DMS153 treated with DMSO at 0.1 percent for 48 hours (cell line): ENCODE measurements around the gene OTOP2.

Experiments
- DNase-seq: peaks from one replicate; lab custom pipeline; 2025; ENCODE audit not compliant: unreplicated experiment; lab: John Stamatoyannopoulos, UW

OTOP2 gene, protein sequence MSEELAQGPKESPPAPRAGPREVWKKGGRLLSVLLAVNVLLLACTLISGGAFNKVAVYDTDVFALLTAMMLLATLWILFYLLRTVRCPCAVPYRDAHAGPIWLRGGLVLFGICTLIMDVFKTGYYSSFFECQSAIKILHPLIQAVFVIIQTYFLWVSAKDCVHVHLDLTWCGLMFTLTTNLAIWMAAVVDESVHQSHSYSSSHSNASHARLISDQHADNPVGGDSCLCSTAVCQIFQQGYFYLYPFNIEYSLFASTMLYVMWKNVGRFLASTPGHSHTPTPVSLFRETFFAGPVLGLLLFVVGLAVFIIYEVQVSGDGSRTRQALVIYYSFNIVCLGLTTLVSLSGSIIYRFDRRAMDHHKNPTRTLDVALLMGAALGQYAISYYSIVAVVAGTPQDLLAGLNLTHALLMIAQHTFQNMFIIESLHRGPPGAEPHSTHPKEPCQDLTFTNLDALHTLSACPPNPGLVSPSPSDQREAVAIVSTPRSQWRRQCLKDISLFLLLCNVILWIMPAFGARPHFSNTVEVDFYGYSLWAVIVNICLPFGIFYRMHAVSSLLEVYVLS

DNA sequence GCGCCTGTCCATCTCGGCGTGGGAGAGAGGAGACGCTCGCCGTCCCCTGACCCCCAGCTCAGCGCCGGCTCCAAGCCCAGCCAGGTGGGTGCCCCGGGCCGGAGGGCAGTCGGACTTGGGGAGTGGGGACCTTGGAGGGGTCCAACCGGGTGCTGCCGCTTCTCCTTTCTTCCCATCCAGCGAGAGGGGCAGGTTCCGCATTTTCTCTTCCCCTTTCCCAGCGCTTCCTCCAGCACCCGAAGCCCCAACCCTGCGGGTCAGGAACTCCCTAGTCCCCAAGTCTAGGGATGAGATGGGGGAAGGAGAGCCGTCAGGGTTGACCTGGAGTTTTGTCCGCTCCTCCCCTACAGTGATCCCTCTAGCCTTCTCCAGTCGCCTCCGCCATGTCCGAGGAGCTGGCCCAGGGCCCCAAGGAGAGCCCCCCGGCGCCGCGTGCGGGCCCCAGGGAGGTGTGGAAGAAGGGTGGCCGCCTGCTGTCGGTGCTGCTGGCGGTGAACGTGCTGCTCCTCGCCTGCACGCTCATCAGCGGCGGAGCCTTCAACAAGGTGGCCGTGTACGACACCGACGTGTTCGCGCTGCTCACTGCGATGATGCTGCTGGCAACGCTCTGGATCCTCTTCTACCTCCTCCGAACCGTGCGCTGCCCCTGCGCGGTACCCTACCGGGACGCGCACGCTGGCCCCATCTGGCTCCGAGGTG, at the start of gene OTOP2:
Gene OTOP2, plus strand, starts transcription at position 24 of the 699 bp plus-strand sequence. Its CDS starts 360 bp downstream, at position 384.
- DNase-seq: no peak

DNA sequence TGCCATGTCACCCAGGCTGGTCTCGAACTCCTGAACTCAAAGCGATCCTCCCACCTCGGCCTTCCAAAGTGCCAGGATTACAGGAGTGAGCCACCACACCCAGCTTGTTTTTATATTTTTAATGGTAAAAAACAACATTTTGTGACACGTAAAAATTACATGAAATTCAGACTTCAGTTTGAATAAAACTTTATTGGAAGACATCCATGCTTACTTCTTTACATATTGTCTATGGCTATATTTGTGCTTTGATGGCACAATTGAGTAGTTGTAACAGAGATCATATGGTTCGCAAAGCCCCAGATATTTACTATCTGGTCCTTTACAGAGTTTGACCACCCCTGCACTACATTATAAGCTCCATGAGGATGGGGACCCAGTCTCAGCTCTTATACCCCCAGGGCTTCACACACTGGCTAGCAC, 49.4 kb upstream of the OTOP2 start:
- DNase-seq: no peak

DNA sequence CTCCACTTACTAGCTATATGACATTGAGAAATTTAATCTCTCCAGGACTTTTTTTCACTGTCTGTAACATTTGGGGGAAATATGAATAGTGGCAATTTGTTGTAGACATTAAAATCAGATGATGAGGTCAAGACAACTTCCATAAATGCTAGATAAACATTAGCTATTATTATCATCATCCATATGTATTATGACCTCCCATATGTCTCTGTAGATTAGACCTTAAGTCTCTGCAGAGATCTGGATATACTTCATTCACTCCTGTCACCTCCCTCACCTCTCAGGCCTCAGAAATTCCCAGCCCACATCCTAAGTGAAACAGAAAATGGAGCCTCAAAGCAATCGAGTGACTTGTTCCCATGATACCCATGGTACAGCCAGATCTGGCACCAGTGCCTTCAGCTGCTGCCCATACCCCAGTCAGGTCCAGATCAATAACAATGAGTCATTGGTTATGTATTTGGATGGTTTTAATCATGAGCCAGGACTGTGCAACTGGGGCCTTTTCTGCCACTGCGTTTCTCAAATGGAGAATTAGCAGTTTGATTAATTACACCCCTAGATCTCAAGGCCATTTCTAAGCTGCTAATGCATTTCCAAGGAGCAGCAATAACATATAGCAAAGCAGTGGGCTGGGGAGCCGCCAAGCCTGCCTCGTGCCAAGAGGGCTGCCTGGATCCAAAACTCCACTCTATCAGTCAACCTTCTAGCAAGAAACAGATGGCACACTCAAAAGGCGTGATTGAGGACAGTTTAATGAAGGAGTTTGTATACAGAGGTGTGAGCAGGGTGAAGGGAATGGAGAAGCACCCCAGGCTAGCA, 48.7 kb upstream of the OTOP2 start:
- DNase-seq: no peak

DNA sequence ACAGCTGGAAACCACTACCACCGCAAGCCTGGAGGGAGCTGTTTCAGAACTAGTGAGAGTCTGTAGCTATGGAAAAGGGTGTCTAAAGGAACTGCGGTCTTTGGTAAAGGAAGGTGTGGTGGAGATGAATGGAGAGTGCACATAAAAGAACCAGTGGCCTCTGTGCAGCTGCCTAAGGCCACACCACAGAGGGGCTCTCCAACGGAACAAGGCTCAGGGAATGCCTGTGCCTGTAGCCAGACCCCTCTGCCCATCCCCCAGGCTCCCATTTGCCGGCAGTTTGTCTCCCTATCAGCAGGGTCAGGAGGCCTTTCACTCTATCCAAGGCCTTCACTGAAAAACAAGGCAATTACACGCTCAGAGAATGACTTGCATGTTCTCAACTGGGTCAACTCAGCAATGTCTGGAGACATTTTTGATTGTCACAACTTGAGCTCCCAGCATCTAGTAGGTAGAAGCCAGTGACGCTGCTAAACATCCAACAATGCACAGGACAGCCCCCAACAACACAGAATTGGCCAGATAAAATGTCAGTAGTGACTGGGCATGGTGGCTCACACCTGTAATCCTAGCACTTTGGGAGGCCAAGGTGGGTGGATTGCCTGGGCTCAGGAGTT, 48.0 kb upstream of the OTOP2 start:
- DNase-seq: no peak

DNA sequence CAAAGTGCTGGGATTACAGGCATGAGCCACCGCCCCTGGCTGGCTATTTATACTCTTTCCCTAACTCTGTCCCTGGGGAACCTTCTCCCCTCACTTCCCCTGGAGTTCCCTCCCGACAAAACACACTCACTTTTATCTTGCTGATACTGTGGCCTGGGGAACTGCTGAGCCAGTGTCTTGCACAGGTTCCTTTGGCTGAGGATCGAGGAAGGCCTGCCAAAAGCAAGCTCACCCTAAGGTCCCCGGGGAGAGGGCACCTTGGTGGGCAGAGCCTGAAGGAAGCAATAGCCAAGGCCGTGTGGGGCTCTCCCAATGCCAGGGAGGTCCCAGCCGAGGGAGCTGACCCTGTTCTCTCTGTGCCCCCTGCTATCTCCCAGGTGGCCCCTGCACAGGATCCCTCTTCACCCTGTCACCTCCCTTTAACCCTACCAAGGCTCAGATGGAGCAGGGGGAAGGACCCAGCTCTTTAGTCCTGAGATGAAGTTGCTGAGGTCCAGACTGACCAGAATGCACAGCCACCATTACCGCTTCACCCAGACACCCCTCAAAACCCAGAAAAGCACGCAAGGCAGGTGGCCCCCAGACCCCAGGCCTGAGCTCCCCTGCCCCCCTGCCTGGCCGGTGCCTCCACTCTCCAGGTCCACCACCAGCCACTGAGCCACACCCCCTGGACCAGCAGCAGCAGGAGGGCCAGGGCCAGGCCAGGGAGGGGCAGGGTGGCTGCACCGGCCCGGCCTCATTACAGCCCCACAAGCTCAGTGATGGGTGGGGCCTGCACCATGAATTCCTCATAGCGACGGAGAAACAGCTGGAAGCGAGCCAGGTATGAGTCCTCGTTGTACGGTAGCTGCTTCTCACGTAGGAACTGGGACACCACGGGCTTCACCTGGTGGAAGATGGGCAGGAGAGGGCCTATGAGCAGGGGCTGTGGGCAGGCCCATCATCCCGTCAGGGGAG, 46.2 kb upstream of the OTOP2 start:
- no peak for DNase-seq

DNA sequence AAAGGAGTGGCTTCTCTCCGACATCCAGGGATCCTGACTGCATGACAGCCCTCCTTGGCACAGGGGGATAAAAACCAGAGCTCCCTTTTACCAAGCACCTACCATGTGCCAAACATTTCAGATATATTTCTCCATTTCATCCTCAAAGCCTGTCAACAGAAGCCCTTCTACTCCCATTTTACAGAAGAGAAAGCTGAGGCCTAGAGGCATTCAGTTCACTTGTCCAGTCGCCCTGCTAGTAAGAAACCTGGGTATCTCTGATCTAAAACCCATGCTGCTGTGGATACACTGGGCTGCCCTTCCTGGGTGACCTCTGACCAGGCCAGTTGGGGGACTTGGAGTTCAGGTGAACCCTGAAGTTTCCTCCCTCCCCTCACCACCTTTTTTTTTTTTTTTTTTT, 45.4 kb upstream of the OTOP2 start:
- no peak for DNase-seq

DNA sequence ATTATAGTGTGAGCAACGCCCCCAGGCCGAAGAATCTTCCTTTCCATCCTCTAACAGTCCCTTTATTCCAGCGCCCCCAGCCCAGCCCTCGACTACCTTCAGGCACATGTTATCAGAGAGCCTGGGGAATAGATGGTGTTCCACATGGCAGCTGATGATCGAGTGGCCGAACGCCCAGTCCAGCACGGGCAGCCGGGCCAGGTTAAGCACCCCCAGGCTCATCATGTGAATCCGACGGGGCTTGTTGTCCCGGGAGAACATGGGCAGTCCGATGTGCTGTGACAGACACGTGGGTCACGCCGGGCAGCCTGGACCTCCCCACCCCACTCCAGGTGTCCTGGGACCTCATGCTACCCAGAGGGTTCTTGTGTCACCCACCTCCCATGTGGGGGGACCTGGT, 44.8 kb upstream of the OTOP2 start:
- no peak for DNase-seq

DNA sequence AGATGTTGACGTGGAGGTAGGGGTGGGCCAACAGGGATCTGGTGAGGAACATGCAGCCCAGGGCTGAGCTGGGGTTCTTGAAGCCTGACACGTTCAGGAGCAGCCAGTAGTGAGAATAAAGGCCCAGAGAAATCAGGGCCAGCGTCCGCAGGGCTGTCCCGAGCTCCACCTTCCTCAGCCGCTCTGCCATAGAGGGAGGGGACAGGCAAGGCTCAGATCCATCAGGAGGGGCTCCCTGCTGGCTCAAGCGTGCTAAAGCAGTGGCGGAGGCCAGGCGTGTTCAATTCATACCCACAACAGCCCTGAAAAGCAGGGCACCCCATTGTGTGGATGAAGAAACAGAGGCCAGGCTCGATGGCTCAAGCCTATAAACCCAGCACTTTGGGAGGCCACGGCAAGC, 43.0 kb upstream of the OTOP2 start:
- no peak for DNase-seq

DNA sequence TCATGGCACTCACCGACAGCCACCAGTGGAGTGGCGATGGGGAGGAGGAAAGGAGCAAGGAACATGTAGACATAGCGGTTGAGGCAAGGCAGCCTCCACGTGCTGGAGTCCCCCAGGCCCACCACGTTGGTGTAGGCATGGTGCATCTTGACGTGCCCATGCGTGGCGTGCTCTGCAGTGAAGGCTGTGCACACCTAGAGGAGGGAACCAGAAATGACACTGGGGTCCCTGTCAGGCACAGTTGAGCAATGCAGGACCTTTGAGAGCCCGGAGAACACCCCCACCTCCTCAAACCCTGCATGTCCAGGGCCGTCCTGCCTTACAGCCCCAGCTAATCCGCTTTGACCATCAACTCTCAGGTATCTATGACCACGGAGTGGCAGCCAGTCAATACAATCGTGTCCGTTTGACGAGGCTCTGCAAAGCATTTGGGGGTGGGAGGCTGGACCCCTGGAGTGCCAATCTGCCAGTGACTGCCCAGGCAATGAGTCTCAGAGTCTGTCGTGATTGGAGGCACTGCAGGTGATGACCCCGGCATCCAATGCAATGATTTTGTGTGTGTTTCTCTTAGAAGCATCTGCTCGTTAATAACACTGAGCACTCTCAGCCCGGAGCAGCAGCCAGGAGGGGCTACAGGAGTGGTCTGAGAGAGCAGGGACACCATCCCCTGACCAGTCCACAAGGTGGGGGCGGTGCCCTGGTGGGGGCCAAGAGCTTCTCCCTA, 41.4 kb upstream of the OTOP2 start:
- no peak for DNase-seq

DNA sequence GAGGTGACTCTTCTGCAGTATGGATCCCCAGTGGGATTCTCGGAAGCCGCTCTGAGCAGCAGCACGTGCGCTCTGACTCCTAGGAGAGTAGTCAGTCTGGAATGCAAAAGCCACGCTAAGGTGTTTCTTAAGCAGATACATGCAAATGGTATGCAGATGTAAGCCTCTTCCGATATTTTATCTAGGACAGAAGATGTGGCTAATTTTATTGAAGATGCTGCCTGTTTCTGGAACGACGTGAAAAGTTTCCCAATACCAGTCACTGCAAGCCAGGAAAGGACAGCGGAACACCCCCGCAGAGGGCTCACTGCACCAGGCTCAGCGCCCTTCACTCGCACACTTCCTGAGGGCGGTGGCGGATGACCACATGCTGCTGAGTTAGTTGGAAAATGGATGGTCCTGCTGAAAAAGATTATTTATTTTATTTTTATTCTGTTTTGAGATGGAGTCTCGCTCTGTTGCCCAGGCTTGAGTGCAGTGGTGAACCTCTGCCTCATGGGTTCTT, 40.8 kb upstream of the OTOP2 start:
- DNase-seq: no peak

DNA sequence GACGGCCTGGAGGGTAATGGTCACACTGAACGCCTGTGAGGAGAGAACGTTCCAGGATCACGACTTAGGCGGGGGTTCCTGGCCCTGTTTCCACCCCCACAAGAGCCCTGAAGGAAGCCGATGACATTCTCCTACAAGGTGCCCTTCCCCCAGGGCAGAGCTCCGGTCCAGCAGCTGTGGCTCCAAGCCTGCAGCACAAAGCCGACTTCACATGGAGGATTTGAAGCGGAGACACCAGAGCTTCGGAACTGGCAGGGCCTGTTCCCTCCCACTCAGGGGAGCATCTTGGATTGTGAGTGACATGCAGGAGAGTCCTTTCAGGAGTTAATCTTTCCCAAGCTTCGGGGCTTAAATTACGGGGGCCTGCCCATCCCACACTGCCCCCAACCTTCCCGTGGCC, 35.6 kb upstream of the OTOP2 start:
- DNase-seq: no peak

DNA sequence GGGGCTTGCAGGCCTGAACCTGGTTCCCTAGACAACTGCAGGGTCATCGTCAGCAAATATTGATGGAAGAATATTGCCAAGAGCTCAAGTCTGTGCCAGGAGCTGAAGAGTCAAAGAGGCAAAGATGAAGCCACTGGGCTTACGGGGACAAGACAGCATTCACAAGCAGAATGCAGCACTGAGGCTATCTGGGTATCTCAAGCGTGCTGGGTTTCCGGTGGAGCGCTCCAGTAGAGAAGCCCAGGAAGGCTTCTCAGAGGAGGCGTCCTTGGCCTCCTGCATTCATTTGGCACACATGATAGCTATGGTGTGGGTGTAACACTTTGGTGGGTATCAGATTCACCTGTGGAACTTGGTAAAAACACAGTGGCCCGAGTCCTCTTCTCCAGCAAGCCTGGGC, 33.5 kb upstream of the OTOP2 start:
- no peak for DNase-seq

DNA sequence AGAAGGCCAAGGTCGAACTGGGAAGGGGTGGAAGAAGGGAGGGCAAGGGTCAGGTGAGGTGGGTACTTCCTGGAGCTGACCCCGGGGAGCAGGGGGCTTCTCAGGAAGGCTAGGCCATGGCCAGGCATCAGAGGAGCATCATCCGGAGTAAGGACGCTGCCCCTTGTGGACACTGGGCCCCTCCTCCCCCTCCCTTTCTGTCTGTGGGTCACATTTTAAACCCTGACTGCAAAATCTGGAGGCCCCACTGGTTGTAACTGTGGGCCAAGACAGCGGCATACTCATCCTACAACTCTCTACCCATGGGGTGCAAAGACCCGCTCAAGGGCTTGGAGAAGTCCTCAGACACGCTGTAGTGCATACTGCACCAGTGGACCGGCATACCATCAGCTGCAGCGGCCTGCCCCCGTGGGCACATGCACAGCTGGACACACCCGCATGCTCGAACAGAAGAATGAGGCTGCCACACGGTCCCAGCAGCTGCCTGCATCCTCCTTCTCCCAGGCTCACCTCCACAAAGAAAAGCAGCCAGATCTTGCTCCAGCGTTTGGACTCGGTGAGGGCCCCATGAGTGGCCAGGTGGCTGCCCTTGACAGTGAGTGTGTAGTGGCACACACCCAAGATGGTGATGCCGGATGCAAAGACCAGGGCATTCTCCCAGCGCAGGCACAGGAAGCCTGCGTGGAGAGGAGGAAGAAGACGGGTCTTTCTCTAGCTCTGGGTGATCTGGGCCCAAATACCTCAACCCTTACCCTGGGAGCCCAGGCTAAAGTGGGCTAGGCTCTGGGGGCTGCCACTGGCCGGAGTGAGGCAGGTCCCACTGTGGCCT, 31.8 kb upstream of the OTOP2 start:
- no peak for DNase-seq

DNA sequence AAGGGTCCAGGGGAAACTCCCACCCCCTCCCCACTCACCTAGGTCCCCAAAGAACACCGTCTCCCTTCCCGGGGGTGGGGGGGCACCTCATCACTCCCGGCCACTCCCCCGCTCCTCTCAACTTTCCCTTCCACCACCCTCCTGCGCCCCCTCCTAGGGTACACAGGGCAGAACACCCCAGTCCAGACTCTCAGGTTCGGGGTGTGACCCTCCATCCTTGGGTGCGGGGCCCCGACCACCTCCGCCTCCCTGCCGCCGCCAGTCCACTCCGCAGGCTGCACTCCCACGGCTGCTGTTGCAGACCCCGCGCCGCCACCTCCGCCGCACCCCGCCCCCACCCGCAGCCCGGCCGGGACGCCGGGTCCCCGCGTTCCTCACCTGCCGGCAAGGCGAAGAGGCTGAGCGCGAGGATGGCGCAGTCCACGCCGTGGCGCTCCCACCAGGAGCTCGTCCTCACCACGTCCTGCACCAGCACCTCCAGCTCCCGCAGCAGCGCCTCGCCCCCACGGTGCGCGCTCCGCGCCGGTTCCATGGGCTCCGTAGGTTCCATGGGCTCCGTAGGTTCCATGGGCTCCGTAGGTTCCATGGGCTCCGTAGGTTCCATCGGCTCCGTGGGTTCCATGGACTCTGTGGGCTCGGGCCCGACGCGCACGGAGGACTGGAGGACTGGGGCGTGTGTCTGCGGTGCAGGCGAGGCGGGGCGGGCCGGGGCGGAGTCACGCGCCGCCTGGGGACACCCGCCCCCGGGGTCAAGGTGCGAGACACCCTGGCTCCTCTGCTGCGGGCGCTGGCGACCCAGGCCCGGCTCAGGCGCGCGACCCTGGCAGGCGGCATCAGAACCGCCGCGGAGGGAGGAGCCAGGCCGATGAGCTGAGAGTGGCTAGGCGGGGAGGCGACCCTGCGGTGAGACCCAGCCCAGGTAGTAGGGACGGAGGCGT, 30.8 kb upstream of the OTOP2 start, which contains the start of gene FADS6:
Gene FADS6, minus strand, starts transcription at position 660 of the 938 bp plus-strand sequence. Its CDS starts 38 bp downstream, at position 622.
- no peak for DNase-seq

DNA sequence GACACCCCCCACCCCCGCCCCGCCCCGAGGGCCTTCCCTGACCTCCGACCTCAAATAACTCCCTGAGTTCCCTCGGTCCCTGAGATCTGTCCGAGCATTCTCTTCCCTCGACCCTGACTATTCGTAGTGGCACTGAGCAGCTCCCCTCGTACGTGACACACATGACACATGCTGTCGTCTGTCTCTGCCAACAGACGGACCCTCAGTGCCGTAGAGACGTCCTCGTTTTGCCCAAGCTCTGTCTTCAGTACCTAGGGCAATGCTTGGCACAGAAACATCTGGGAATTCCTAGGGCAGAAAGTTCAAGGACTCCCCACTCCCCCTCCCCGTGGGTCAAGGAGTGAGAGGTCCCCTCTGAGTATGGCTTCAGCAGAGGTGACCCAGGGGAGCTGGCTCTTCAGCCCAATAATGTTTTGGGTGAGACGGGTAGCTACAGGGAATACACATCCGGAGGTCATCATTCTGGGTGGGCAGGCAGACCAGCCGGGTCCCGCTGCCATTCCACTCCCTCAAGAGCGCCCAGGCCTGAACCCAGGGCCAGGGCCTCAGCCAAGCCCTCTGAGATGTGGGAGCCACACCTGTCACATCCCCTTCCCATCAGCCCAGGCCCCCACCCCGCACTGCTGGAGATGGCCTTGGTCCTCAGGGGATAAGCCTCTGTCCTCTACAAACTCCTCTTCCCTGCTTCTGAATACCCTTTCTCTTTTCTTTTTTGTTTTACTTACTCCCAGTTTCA, 30.0 kb upstream of the OTOP2 start:
- no peak for DNase-seq

DNA sequence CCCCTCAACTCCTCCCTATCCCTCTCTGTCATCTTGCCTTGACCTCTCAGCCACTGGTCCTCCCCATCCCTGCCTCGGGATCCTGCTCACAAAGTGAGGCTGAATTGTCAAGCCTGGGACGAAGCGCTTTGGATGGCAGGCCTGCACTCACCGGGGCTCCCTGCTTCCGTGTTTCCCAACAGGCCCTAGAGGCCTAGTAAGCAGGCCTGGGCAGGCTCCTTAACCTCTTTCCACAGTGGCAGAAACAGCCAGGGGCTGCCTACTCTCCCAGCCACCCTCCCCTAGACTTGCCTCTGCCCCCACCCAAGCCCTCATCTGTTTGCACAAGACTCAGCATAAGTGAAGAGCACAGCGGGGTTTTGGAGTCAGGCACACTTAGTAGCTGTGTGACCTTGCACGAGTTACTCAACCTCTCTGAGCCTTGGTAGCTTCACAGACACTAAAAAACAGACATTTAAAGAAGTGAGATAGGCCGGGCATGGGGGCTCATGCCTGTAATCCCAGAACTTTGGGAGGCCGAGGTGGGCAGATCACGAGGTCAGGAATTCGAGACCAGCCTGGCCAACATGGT, 25.6 kb upstream of the OTOP2 start:
- no peak for DNase-seq
